ENCODE results near the gene MIB1. TPM values are rescaled to one million over a fixed set of nuclear protein-coding genes. Genes with fewer than 3 reads are reported as not detected.
A peak's percentile ranks its signal among the peaks of the same experiment; 100 is the strongest.

Gene MIB1
- total RNA-seq, 1 experiment from 2014 or later = 56.1 TPM

DNA sequence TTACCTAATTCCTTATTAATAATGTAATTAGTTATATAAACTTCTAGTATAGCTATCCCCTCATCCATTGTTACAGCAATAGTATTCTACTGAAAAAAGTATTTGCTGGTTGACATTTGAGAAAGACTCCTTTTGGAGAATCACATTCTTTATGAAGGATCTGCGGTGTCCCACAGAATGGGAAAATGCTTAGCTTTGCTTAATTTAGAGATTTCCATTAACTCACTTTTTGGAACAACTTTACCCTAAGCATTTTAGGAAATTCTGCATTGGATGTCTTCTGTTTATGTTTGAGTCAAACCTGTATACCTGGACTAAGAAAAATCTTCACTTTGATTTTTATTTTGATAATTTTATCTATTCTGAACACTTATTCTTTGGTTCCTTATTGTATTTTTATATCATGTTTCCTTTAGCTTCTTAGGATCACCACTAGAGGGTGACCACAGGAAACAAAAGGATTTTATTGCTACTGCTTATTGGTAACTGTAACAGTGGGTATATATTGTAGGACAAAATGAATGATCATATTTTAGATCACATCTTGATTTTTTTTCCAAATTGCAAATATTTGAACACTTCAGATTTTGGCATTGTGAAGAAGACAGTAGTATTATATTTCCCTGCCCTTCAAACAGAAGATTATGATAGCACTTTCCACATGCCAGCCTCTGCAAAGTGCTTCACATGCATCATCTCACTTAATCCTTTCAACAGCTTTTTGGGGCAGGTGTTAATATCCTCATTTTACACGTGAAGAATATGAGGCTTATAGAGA, 79.6 kb downstream of the MIB1 start:
- POLR2A ChIA-PET = no interaction called here
- intact Hi-C loops (cut with micrococcal nuclease) = no loop called here
- no peaks in the 10 kb centered on the region for H3K4me1 ChIP-seq (ENCODE audit: control insufficient read depth in 1 of 2, insufficient read depth in 2 of 2, low read length in 2 of 2)
- peak; percentile 7 for DNase-seq (ENCODE audit: low read depth, low spot score)
- no peaks in the 10 kb centered on the region for H3K9me2 ChIP-seq (ENCODE audit: insufficient read depth)
- peak; percentile 24; the same call in 1 of the 2 replicates for TF ChIP-seq RAD21 (IDR thresholded peaks at IDR 0.05; ENCODE audit: low read depth)
- no peak for TF ChIP-seq ELF1 (IDR thresholded peaks at IDR 0.05; ENCODE audit: borderline replicate concordance, low read depth)
- TF ChIP-seq CBX3 (IDR thresholded peaks at IDR 0.05; ENCODE audit: low read depth) = no peak
- TF ChIP-seq TCF7L2 (IDR thresholded peaks at IDR 0.05; ENCODE audit: borderline replicate concordance, extremely low read depth, insufficient read depth, insufficient read length) = no peak
- TF ChIP-seq, protein P1, sequence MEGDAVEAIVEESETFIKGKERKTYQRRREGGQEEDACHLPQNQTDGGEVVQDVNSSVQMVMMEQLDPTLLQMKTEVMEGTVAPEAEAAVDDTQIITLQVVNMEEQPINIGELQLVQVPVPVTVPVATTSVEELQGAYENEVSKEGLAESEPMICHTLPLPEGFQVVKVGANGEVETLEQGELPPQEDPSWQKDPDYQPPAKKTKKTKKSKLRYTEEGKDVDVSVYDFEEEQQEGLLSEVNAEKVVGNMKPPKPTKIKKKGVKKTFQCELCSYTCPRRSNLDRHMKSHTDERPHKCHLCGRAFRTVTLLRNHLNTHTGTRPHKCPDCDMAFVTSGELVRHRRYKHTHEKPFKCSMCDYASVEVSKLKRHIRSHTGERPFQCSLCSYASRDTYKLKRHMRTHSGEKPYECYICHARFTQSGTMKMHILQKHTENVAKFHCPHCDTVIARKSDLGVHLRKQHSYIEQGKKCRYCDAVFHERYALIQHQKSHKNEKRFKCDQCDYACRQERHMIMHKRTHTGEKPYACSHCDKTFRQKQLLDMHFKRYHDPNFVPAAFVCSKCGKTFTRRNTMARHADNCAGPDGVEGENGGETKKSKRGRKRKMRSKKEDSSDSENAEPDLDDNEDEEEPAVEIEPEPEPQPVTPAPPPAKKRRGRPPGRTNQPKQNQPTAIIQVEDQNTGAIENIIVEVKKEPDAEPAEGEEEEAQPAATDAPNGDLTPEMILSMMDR (IDR thresholded peaks at IDR 0.05 in 2 of 3, conservative IDR thresholded peaks at IDR 0.05 in 1 of 3; ENCODE audit: borderline replicate concordance in 1 of 3, insufficient read depth in 1 of 3, low read depth in 2 of 3, low read length in 2 of 3) = peak; percentile 20 to 71 (median 56); a peak in 5 of 6 replicates
- no peaks in the 10 kb centered on the region for H3K27me3 ChIP-seq (ENCODE audit: insufficient read depth, low read length)
- no peak overlapping the region for H3K4me3 ChIP-seq (replicated peaks in 1 of 2; ENCODE audit: low read depth in 1 of 2, low read length in 2 of 2)
- no peak overlapping the region for H2AFZ ChIP-seq (ENCODE audit: low read depth, low read length, poor library complexity, severe bottlenecking)
- H3K9ac ChIP-seq (ENCODE audit: low read length) = no peak overlapping the region
- H3K27ac ChIP-seq (ENCODE audit: low read depth, low read length) = no peak overlapping the region
- BruUV-seq (replicated peaks) = no TSS peak
- H3K79me2 ChIP-seq (ENCODE audit: insufficient read depth, low read length) = no peaks in the 10 kb centered on the region
- no peaks in the 10 kb centered on the region for H3K9me3 ChIP-seq (ENCODE audit: control insufficient read depth in 1 of 2, insufficient read depth in 1 of 2, low read depth in 1 of 2, low read length in 2 of 2)
- peaks cover 5 to 7% of the 10 kb centered on the region in 2 experiments; a peak in 1 of 4 replicates for H3K36me3 ChIP-seq (ENCODE audit: control insufficient read depth in 1 of 2, insufficient read depth in 2 of 2, low read length in 2 of 2)
- peak; percentile 57; the same call in 1 of the 2 replicates for ATAC-seq
- H4K20me1 ChIP-seq (ENCODE audit: insufficient read depth) = no peaks in the 10 kb centered on the region
- CTCF ChIA-PET = interaction anchor here (0.6 to 1.7 kb wide), 11 partner anchors 8 to 743 kb away, joined by 3 to 17 read pairs (median 4); no protein-coding TSS in a partner anchor
- no peak overlapping the region for H3K4me2 ChIP-seq (ENCODE audit: low read length)
- RAD21 ChIA-PET (ENCODE audit: low non-redundant PET in 1 of 2, low total read pairs in 2 of 2, uncharacterized antibody in 2 of 2, unreplicated experiment in 2 of 2) = interaction anchor here in 1 of 2 experiments (0.7 to 1.0 kb wide), 2 partner anchors 625 to 743 kb away, joined by 3 to 4 read pairs; no protein-coding TSS in a partner anchor

DNA sequence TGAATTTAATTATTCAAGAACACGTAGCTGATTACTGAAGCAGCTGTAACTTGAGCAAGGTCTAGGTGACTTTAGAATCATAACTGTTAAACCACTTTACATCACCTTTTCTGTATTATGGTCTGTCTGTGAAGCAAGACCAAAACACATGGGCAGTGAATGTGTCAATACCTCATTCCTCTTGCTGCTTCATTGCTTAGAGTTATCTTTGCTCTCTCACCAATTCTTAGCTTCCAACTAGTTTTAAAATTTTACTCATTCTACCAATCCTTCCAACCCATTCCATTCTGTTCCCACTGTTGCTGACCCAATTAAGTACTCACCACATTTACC, 80.2 kb downstream of the MIB1 start:
- POLR2A ChIA-PET = no interaction called here
- ATAC-seq (no peak), DNase-seq (ENCODE audit: low read depth, low spot score) (no peak)
- no peak overlapping the region for H3K27ac ChIP-seq (ENCODE audit: low read depth, low read length)
- no peaks in the 10 kb centered on the region for H3K27me3 ChIP-seq (ENCODE audit: insufficient read depth, low read length)
- no peak overlapping the region for H2AFZ ChIP-seq (ENCODE audit: low read depth, low read length, poor library complexity, severe bottlenecking)
- intact Hi-C loops (cut with micrococcal nuclease) = no loop called here
- no peak overlapping the region for H3K4me3 ChIP-seq (replicated peaks in 1 of 2; ENCODE audit: low read depth in 1 of 2, low read length in 2 of 2)
- H3K79me2 ChIP-seq (ENCODE audit: insufficient read depth, low read length) = no peaks in the 10 kb centered on the region
- CTCF ChIA-PET = interaction anchor here (1.2 to 1.7 kb wide), 6 partner anchors 8 to 742 kb away, joined by 3 to 17 read pairs (median 4); no protein-coding TSS in a partner anchor
- BruUV-seq (replicated peaks) = no TSS peak
- H3K36me3 ChIP-seq (ENCODE audit: control insufficient read depth in 1 of 2, insufficient read depth in 2 of 2, low read length in 2 of 2) = peaks cover 0 to 7% of the 10 kb centered on the region in 2 experiments; a peak in 1 of 4 replicates
- RAD21 ChIA-PET (ENCODE audit: low non-redundant PET in 1 of 2, low total read pairs in 2 of 2, uncharacterized antibody in 2 of 2, unreplicated experiment in 2 of 2) = no interaction called here
- H3K4me1 ChIP-seq (ENCODE audit: control insufficient read depth in 1 of 2, insufficient read depth in 2 of 2, low read length in 2 of 2) = no peaks in the 10 kb centered on the region
- H3K9ac ChIP-seq (ENCODE audit: low read length) = no peak overlapping the region
- no peak overlapping the region for H3K4me2 ChIP-seq (ENCODE audit: low read length)
- H3K9me3 ChIP-seq (ENCODE audit: control insufficient read depth in 1 of 2, insufficient read depth in 1 of 2, low read depth in 1 of 2, low read length in 2 of 2) = no peaks in the 10 kb centered on the region
- H4K20me1 ChIP-seq (ENCODE audit: insufficient read depth) = no peaks in the 10 kb centered on the region
- no peaks in the 10 kb centered on the region for H3K9me2 ChIP-seq (ENCODE audit: insufficient read depth)
- TF ChIP-seq, protein P1 (IDR thresholded peaks at IDR 0.05 in 2 of 3, conservative IDR thresholded peaks at IDR 0.05 in 1 of 3; ENCODE audit: borderline replicate concordance in 1 of 3, insufficient read depth in 1 of 3, low read depth in 2 of 3, low read length in 2 of 3) = no peak
- TF ChIP-seq, protein P2, sequence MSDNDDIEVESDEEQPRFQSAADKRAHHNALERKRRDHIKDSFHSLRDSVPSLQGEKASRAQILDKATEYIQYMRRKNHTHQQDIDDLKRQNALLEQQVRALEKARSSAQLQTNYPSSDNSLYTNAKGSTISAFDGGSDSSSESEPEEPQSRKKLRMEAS (IDR thresholded peaks at IDR 0.05) = no peak
- TF ChIP-seq ZNF274 (IDR thresholded peaks at IDR 0.05; ENCODE audit: low read depth, low read length) (no peak), POLR2A (IDR thresholded peaks at IDR 0.05; ENCODE audit: borderline replicate concordance, extremely low read depth, insufficient read depth, insufficient read length) (no peak)
- TF ChIP-seq, protein P3, sequence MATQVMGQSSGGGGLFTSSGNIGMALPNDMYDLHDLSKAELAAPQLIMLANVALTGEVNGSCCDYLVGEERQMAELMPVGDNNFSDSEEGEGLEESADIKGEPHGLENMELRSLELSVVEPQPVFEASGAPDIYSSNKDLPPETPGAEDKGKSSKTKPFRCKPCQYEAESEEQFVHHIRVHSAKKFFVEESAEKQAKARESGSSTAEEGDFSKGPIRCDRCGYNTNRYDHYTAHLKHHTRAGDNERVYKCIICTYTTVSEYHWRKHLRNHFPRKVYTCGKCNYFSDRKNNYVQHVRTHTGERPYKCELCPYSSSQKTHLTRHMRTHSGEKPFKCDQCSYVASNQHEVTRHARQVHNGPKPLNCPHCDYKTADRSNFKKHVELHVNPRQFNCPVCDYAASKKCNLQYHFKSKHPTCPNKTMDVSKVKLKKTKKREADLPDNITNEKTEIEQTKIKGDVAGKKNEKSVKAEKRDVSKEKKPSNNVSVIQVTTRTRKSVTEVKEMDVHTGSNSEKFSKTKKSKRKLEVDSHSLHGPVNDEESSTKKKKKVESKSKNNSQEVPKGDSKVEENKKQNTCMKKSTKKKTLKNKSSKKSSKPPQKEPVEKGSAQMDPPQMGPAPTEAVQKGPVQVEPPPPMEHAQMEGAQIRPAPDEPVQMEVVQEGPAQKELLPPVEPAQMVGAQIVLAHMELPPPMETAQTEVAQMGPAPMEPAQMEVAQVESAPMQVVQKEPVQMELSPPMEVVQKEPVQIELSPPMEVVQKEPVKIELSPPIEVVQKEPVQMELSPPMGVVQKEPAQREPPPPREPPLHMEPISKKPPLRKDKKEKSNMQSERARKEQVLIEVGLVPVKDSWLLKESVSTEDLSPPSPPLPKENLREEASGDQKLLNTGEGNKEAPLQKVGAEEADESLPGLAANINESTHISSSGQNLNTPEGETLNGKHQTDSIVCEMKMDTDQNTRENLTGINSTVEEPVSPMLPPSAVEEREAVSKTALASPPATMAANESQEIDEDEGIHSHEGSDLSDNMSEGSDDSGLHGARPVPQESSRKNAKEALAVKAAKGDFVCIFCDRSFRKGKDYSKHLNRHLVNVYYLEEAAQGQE (IDR thresholded peaks at IDR 0.05; ENCODE audit: low read depth) = no peak

Measured in HCT116 (cell line).